ENCODE results near the gene ELFN1.

Gene ELFN1

GRCh38 chr7:1769286-1770200, 99.5 kb downstream of the ELFN1 start:
- Mint-ChIP-seq H3K27me3 (no peaks in the 10 kb centered on the region), H3K9me3 (peaks cover 7% of the 10 kb centered on the region), H3K4me3 (no peak overlapping the region), H3K27ac (no peak overlapping the region), H3K4me1 (no peaks in the 10 kb centered on the region), H3K36me3 (ENCODE audit: low read depth) (no peaks in the 10 kb centered on the region)
- ATAC-seq = no peak
- no peak for DNase-seq

GRCh38 chr7:1770331-1770730, 100.3 kb downstream of the ELFN1 start:
- no peaks in the 10 kb centered on the region for H3K36me3 Mint-ChIP-seq (ENCODE audit: low read depth)
- H3K4me3 Mint-ChIP-seq = no peak overlapping the region
- DNase-seq (no peak), ATAC-seq (no peak)
- H3K27ac Mint-ChIP-seq = no peak overlapping the region
- no peaks in the 10 kb centered on the region for H3K27me3 Mint-ChIP-seq
- H3K4me1 Mint-ChIP-seq = no peaks in the 10 kb centered on the region
- H3K9me3 Mint-ChIP-seq = peaks cover 7% of the 10 kb centered on the region

GRCh38 chr7:1775389-1775788, 105.3 kb downstream of the ELFN1 start:
- DNase-seq (no peak), ATAC-seq (no peak)
- peaks cover 12% of the 10 kb centered on the region for H3K27me3 Mint-ChIP-seq
- no peaks in the 10 kb centered on the region for H3K4me1 Mint-ChIP-seq
- no peak overlapping the region for H3K4me3 Mint-ChIP-seq
- H3K36me3 Mint-ChIP-seq (ENCODE audit: low read depth) = peaks cover 3% of the 10 kb centered on the region
- H3K27ac Mint-ChIP-seq = no peak overlapping the region
- peaks cover 17% of the 10 kb centered on the region for H3K9me3 Mint-ChIP-seq

GRCh38 chr7:1777122-1777521, 107.0 kb downstream of the ELFN1 start:
- Mint-ChIP-seq H3K4me3 (no peak overlapping the region), H3K36me3 (ENCODE audit: low read depth) (peaks cover 3% of the 10 kb centered on the region), H3K4me1 (no peaks in the 10 kb centered on the region), H3K27ac (no peak overlapping the region), H3K27me3 (peaks cover 12% of the 10 kb centered on the region), H3K9me3 (peaks cover 17% of the 10 kb centered on the region)
- DNase-seq (no peak), ATAC-seq (no peak)

GRCh38 chr7:1779445-1779844, 109.4 kb downstream of the ELFN1 start:
- Mint-ChIP-seq H3K4me3 (no peak overlapping the region), H3K27me3 (peaks cover 12% of the 10 kb centered on the region), H3K36me3 (ENCODE audit: low read depth) (peaks cover 3% of the 10 kb centered on the region), H3K27ac (no peak overlapping the region), H3K4me1 (no peaks in the 10 kb centered on the region), H3K9me3 (peaks cover 10% of the 10 kb centered on the region)
- ATAC-seq = no peak
- no peak for DNase-seq

GRCh38 chr7:1781369-1781768, 111.3 kb downstream of the ELFN1 start:
- Mint-ChIP-seq H3K36me3 (ENCODE audit: low read depth) (peaks cover 3% of the 10 kb centered on the region), H3K27ac (no peak overlapping the region), H3K4me1 (peaks cover 6% of the 10 kb centered on the region), H3K9me3 (peaks cover 16% of the 10 kb centered on the region), H3K4me3 (no peak overlapping the region), H3K27me3 (peaks cover 17% of the 10 kb centered on the region)
- DNase-seq = no peak
- ATAC-seq = no peak

GRCh38 chr7:1785839-1786238, 115.8 kb downstream of the ELFN1 start:
- H3K4me3 Mint-ChIP-seq = no peak overlapping the region
- peaks cover 13% of the 10 kb centered on the region for H3K27me3 Mint-ChIP-seq
- no peaks in the 10 kb centered on the region for H3K36me3 Mint-ChIP-seq (ENCODE audit: low read depth)
- DNase-seq (no peak), ATAC-seq (no peak)
- H3K9me3 Mint-ChIP-seq = peaks cover 6% of the 10 kb centered on the region
- peaks cover 6% of the 10 kb centered on the region for H3K4me1 Mint-ChIP-seq
- no peak overlapping the region for H3K27ac Mint-ChIP-seq

GRCh38 chr7:1787241-1787640, 117.2 kb downstream of the ELFN1 start:
- peaks cover 6% of the 10 kb centered on the region for H3K9me3 Mint-ChIP-seq
- peaks cover 13% of the 10 kb centered on the region for H3K27me3 Mint-ChIP-seq
- DNase-seq = no peak
- peaks cover 6% of the 10 kb centered on the region for H3K4me1 Mint-ChIP-seq
- no peaks in the 10 kb centered on the region for H3K36me3 Mint-ChIP-seq (ENCODE audit: low read depth)
- H3K4me3 Mint-ChIP-seq = no peak overlapping the region
- ATAC-seq = no peak
- no peak overlapping the region for H3K27ac Mint-ChIP-seq

GRCh38 chr7:1787681-1788235, 117.7 kb downstream of the ELFN1 start:
- no peak overlapping the region for H3K4me3 Mint-ChIP-seq
- no peak for DNase-seq
- peaks cover 6% of the 10 kb centered on the region for H3K4me1 Mint-ChIP-seq
- no peaks in the 10 kb centered on the region for H3K36me3 Mint-ChIP-seq (ENCODE audit: low read depth)
- ATAC-seq = no peak
- peaks cover 13% of the 10 kb centered on the region for H3K27me3 Mint-ChIP-seq
- peaks cover 6% of the 10 kb centered on the region for H3K9me3 Mint-ChIP-seq
- H3K27ac Mint-ChIP-seq = no peak overlapping the region

- Mint-ChIP-seq H3K4me3 (no peak overlapping the region), H3K27ac (no peak overlapping the region), H3K4me1 (no peaks in the 10 kb centered on the region), H3K9me3 (peaks cover 26% of the 10 kb centered on the region), H3K36me3 (ENCODE audit: low read depth) (peaks cover 4% of the 10 kb centered on the region), H3K27me3 (peaks cover 17% of the 10 kb centered on the region)
- no peak for ATAC-seq
- DNase-seq = no peak
These were observed 124.9 kb downstream of the ELFN1 start for GRCh38 chr7:1794888-1795542.
